ENCODE data around the gene KCNK10. TPM values are rescaled to one million over a fixed set of nuclear protein-coding genes. Genes with fewer than 3 reads are reported as not detected.

The KCNK10 gene
- total RNA-seq, 4 donors from 2014 or later: not detected

DNA sequence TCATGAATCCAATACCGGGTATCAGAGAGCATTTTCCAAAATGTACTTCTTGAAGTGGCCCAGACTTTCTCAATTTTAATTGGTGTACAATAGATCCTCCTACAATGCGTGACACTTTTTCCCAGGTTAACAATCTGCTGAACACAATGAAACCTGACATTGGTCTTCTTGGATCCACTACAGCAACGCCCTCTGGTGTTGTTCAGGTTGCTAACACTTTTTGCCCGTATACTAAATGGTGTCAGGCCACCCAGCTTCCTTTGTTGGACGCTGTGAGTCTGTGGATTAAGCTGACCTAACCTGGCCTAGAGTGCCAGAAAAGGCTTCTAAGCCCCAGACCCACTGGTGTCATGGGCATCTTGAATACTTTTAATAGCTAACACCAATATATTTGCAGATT, 89.2 kb downstream of the KCNK10 start:
- ATAC-seq (ENCODE audit: low FRiP score): no peak
- no peak for DNase-seq (ENCODE audit: low spot score)
- TF ChIP-seq, protein P1, sequence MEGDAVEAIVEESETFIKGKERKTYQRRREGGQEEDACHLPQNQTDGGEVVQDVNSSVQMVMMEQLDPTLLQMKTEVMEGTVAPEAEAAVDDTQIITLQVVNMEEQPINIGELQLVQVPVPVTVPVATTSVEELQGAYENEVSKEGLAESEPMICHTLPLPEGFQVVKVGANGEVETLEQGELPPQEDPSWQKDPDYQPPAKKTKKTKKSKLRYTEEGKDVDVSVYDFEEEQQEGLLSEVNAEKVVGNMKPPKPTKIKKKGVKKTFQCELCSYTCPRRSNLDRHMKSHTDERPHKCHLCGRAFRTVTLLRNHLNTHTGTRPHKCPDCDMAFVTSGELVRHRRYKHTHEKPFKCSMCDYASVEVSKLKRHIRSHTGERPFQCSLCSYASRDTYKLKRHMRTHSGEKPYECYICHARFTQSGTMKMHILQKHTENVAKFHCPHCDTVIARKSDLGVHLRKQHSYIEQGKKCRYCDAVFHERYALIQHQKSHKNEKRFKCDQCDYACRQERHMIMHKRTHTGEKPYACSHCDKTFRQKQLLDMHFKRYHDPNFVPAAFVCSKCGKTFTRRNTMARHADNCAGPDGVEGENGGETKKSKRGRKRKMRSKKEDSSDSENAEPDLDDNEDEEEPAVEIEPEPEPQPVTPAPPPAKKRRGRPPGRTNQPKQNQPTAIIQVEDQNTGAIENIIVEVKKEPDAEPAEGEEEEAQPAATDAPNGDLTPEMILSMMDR (IDR thresholded peaks at IDR 0.05): no peak

DNA sequence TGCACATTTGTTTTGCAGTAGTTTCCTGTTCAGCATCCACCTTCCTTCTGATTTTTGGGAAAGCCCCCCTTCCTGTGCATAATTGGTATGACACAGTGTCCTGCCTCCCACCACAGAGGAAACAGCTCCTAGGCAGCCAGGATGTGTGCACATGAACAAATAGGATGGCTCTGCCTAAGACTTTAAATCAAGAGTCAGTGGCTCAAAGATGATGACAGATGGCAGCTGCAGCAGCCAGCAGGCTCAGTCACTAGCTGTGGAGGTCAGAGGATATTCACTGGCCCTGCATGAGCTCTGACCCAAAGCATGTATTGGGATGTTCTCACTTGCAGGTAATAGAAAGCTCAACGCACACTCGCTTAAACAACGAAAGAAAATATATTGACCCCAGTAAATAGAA, 90.3 kb downstream of the KCNK10 start:
- no peak for ATAC-seq (ENCODE audit: low FRiP score)
- no peak for DNase-seq (ENCODE audit: low spot score)
- TF ChIP-seq, protein P1 (IDR thresholded peaks at IDR 0.05): no peak

DNA sequence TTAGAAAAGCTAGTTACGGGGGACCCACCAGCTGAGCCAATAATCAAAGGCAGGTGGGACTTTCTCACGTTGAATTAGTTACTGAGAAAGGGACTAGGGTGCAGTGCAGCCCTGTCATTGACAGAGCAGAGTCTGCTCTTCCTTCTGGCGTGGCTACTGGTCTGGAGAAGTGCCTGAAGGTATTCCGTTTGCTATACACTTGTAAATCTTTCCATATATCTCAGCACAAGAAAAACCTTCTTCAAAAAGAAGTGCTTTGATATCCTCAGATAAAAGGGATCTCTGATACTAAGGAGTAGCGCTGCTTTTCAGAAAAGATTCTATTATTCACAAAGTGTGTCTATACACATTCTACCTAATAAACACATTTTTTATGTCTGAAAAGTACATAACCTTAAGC, 91.5 kb downstream of the KCNK10 start:
- TF ChIP-seq, protein P1 (IDR thresholded peaks at IDR 0.05): no peak
- ATAC-seq (ENCODE audit: low FRiP score) (no peak), DNase-seq (ENCODE audit: low spot score) (no peak)

DNA sequence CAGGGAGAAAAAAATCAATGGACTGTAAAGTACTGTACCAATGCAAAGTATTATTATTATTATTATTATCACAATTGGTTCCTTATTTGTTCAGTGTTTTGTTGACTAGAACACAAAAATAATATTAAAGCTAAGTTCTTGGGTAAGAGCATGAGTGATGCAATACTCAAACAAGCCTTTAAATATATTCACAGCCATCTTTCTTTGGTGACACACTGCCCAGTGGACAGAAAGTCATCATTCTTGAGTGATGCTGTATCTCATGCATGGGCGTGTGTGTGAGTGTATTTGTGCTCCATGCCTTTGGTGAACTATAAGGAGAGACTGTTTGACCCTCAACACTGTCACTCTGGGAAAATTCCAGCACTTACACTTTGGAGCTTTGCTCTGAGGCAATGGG, 93.6 kb downstream of the KCNK10 start:
- ATAC-seq (ENCODE audit: low FRiP score): no peak
- no peak for DNase-seq (ENCODE audit: low spot score)
- TF ChIP-seq, protein P1 (IDR thresholded peaks at IDR 0.05): no peak

DNA sequence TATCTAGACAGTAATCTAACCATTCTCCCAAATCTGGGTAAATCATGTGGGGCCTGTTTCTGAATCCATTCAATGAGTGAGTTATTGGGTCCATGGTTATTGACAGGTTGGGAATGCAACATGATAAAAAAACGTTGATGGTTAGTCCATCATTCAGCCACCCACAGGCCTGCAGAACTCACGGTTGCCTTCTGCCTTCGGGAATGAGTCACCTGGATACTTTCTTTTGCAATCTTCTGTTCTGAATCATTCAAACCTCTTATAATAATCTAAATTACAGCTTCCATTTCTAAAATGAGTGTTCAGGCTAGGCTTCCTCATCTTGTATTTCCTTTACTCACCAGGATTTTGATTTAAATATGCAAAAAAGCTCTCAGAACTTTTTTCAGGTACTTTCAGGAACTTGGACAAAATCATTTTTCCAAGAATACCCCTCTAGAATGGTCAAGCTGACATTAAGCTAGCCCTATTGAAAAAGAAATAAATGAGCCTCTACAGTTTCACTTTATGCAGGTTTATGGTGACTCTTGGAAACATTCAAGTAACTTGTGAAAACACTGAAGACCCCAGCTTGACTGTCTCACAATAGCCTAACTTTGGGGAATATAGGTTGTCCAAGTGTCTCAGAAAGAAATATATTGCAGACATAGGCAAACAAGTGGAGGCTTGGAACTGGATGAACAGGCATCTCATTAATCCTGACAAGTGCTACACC, 94.4 kb downstream of the KCNK10 start:
- DNase-seq (ENCODE audit: low spot score) (no peak), ATAC-seq (ENCODE audit: low FRiP score) (no peak)
- TF ChIP-seq, protein P1 (IDR thresholded peaks at IDR 0.05): no peak

DNA sequence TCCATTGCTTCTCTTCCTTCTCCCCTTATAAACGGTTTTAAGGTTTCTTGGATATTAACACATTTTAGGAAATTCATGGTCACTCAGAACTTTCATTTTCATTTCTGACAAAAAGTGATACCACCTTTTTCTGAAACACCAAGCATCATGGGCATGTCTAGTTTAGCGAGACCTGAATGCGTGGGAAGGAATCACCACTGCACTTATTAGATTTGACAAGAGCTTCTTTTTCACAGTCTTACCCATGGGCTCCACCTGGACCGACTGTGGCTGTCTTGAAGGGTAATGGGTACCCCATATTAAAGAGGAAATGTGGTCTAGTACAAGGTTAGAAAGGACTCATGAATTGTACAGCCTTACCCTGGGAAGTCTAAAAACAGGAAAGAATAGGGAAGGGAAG, 95.4 kb downstream of the KCNK10 start:
- ATAC-seq (ENCODE audit: low FRiP score) (no peak), DNase-seq (ENCODE audit: low spot score) (no peak)
- TF ChIP-seq, protein P1 (IDR thresholded peaks at IDR 0.05): no peak

DNA sequence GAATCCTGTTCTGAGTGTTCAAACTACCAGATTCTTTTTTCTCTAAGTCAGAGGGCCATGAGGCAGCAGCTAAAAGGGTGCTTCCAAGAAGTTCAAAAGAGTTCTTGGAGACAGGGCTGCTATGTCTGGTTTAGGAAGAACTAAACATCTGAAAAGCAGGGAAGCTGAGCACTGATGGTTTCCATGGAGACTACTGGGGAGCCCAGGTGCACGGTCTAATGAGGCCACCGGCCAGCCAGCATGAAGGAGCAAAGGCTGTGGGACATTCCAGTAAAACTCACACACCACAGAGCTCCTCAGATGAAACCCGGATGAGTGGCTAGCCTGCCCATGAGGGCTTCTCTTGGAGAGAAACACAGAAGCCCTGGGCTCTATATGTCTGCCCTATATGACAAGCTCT, 97.3 kb downstream of the KCNK10 start:
- DNase-seq (ENCODE audit: low spot score): no peak
- TF ChIP-seq, protein P1 (IDR thresholded peaks at IDR 0.05): no peak
- ATAC-seq (ENCODE audit: low FRiP score): no peak
